B cell (primary cell): ENCODE measurements around the gene CYP26C1. TPM values are rescaled to one million over a fixed set of nuclear protein-coding genes. Genes with fewer than 3 reads are reported as not detected.

Experiments
- ATAC-seq: fragments of 200-7000 bp; cut with Tn5 transposase; one replicate; pipeline ENCODE4 v1.10.0; 2021; ENCODE audit warnings: low read depth, mild to moderate bottlenecking, moderate number of reproducible peaks, moderate library complexity
- CTCF ChIA-PET: fragments of 350-600 bp; sonication (Branson Sonifier 250); formaldehyde crosslinking; loops from one replicate; lab custom pipeline; 2021; ENCODE audit warnings: antibody characterized with exemption, inconsistent platforms; lab: Charles Lee
- POLR2A ChIA-PET: fragments of 350-600 bp; sonication (Branson Sonifier 250); formaldehyde crosslinking; loops from one replicate; lab custom pipeline; 2021; ENCODE audit warnings: antibody characterized with exemption; lab: Charles Lee
- DNase-seq: peaks from one replicate; pipeline ENCODE4 v3.0.0; 2013
- H2AFZ ChIP-seq: 2 replicates; pipeline ENCODE4 v1.6.1; 2012; ENCODE audit warnings: mild to moderate bottlenecking, low read depth, low read length; ENCODE audit not compliant: insufficient read depth, poor library complexity, severe bottlenecking
- H3K27ac ChIP-seq, 2 donors: 1 replicate in 1 of 2; 2 replicates in 1 of 2; pipeline ENCODE4 v1.5.1; 2012 to 2013; ENCODE audit warnings: low read length in 2 of 2, mild to moderate bottlenecking in 2 of 2, moderate library complexity in 1 of 2
- H3K27me3 ChIP-seq, 4 experiments: fragments of 200-600 bp in 1 of 4; sonication (generic) in 1 of 4; replicated peaks in 1 of 4; 1 replicate in 2 of 4; 2 replicates in 2 of 4; pipeline versions ENCODE4 v1.6.1 to v1.7.0; 2013 to 2016; ENCODE audit warnings: low read length in 3 of 4, mild to moderate bottlenecking in 2 of 4, mixed read lengths in 1 of 4, moderate library complexity in 1 of 4; ENCODE audit not compliant: insufficient read depth in 4 of 4, control insufficient read depth in 3 of 4; ENCODE audit errors: control extremely low read depth in 1 of 4
- H3K36me3 ChIP-seq, 2 experiments: replicated peaks in 1 of 2; 1 replicate in 1 of 2; 2 replicates in 1 of 2; pipeline versions ENCODE4 v1.6.1 to v1.7.1; 2013; ENCODE audit warnings: low read length in 1 of 2; ENCODE audit not compliant: insufficient read depth in 2 of 2, control insufficient read depth in 1 of 2; ENCODE audit errors: control extremely low read depth in 1 of 2, extremely low read depth in 1 of 2
- H3K4me1 ChIP-seq, 2 donors: fragments of 200-600 bp in 1 of 2; sonication (generic) in 1 of 2; 1 replicate in 1 of 2; 2 replicates in 1 of 2; pipeline versions ENCODE4 v1.5.1 to v1.6.1; 2013 to 2017; ENCODE audit warnings: low read length in 2 of 2; ENCODE audit not compliant: control insufficient read depth in 2 of 2, insufficient read depth in 2 of 2
- H3K4me2 ChIP-seq: replicated peaks from 2 replicates; pipeline ENCODE3; 2012; ENCODE audit warnings: mild to moderate bottlenecking, low read depth, low read length; ENCODE audit not compliant: poor library complexity, severe bottlenecking
- H3K4me3 ChIP-seq, 5 experiments: fragments of 200-600 bp in 1 of 5; sonication (generic) in 1 of 5; 1 replicate in 3 of 5; 2 replicates in 2 of 5; pipeline versions ENCODE4 v1.5.1 to v1.7.0; 2011 to 2016; ENCODE audit warnings: low read length in 4 of 5, mild to moderate bottlenecking in 4 of 5, low read depth in 2 of 5, control low read depth in 1 of 5, moderate library complexity in 1 of 5; ENCODE audit not compliant: insufficient read depth in 1 of 5; ENCODE audit errors: control extremely low read depth in 1 of 5, extremely low read depth in 1 of 5
- H3K79me2 ChIP-seq: fragments of 200-600 bp; sonication (generic); one replicate; pipeline ENCODE4 v1.6.0; 2016; ENCODE audit warnings: low read length; ENCODE audit not compliant: control insufficient read depth, insufficient read depth
- H3K9ac ChIP-seq: fragments of 200-600 bp; sonication (generic); 2 replicates; pipeline ENCODE4 v1.6.1; 2017; ENCODE audit warnings: mild to moderate bottlenecking, low read length, moderate library complexity
- H3K9me3 ChIP-seq, 3 donors: one replicate each; pipeline versions ENCODE4 v1.6.1 to v1.7.1; 2013; ENCODE audit warnings: low read length in 2 of 3; ENCODE audit not compliant: control insufficient read depth in 2 of 3, insufficient read depth in 1 of 3; ENCODE audit errors: control extremely low read depth in 1 of 3
- H4K20me1 ChIP-seq: 2 replicates; pipeline ENCODE4 v1.6.0; 2012; ENCODE audit warnings: mild to moderate bottlenecking, low read length; ENCODE audit not compliant: insufficient read depth, control insufficient read depth, poor library complexity, severe bottlenecking
- H3K27ac Mint-ChIP-seq: one replicate; pipeline ENCODE4 v1.8.0; 2021; ENCODE audit warnings: mixed read lengths
- H3K27me3 Mint-ChIP-seq: one replicate; pipeline ENCODE4 v1.8.0; 2021; ENCODE audit warnings: mixed read lengths
- H3K4me1 Mint-ChIP-seq: one replicate; pipeline ENCODE4 v1.8.0; 2021; ENCODE audit warnings: mixed read lengths
- H3K4me3 Mint-ChIP-seq: one replicate; pipeline ENCODE4 v1.8.0; 2021; ENCODE audit warnings: mixed read lengths
- H3K9me3 Mint-ChIP-seq: one replicate; pipeline ENCODE4 v1.8.0; 2022; ENCODE audit warnings: mixed read lengths; ENCODE audit not compliant: insufficient read depth
- CTCF ChIP-seq: fragments of 200-600 bp; IDR thresholded peaks from one replicate; pipeline ENCODE4 v1.8.0; 2022; ENCODE audit warnings: antibody characterized with exemption, mild to moderate bottlenecking
- EZH2 ChIP-seq: IDR thresholded peaks from 2 replicates; pipeline ENCODE4 v1.6.1; 2012; ENCODE audit warnings: borderline replicate concordance, low read depth, mild to moderate bottlenecking, moderate library complexity, low read length; ENCODE audit not compliant: insufficient read depth, poor library complexity, severe bottlenecking
- WGBS: methylation state at CpG from one replicate; pipeline ENCODE4 v1.1.5; 2013; ENCODE audit warnings: missing lambda C conversion rate; ENCODE audit not compliant: insufficient coverage; 5-methylcytosine and 5-hydroxymethylcytosine counted together
- intact Hi-C: fragments of 100-400 bp; cut with micrococcal nuclease; formaldehyde crosslinking; loops from one replicate; pipeline ENCODE4 v1.10.0; 2022
- polyA plus RNA-seq: library from polyadenylated mRNA; depleted of rRNA; stranded (reverse); fragments of >200 nt; gene quantifications from 2 replicates; pipeline ENCODE4 v1.2.3, GENCODE V29; 2012
- total RNA-seq, 2 donors: library from RNA; stranded (reverse); fragments of 120-200 nt in 1 of 2; gene quantifications; 1 replicate in 1 of 2; 2 replicates in 1 of 2; pipeline versions ENCODE4 v1.2.3 to v1.2.4, GENCODE V29; 2013 to 2022

CYP26C1 gene
- total and polyA plus RNA-seq, 2 donors (not counting 1 experiment from before 2014, with no cell fraction given): 0.01 to 0.57 TPM

GRCh38 chr10:93074597-93075368 lies 14.2 kb downstream of the CYP26C1 start:
- no peak overlapping the region for H3K27ac ChIP-seq
- H3K4me3 ChIP-seq: peak overlapping the region in 4 of 5 experiments; percentile 15 to 55 (median 45)
- Mint-ChIP-seq H3K4me3 (peak overlapping the region; percentile 88), H3K27me3 (peaks cover 62% of the 10 kb centered on the region), H3K9me3 (no peaks in the 10 kb centered on the region), H3K4me1 (peaks cover 38% of the 10 kb centered on the region), H3K27ac (no peak overlapping the region)
- intact Hi-C loops: loop anchor here (5.0 to 10.0 kb wide), 2 partner anchors 187 to 410 kb away; partner anchors contain the start of gene MYOF
- H3K27me3 ChIP-seq: peaks cover 0 to 70% (median 39%) of the 10 kb centered on the region in 4 experiments
- no peaks in the 10 kb centered on the region for H4K20me1 ChIP-seq
- ATAC-seq (no peak), DNase-seq (peak; percentile 52)
- ChIA-PET POLR2A (no interaction called here), CTCF (interaction anchor here (1.3 kb wide), 1 partner anchor 9 kb away, joined by 4 read pairs; no protein-coding TSS in a partner anchor)
- H3K9me3 ChIP-seq: peaks cover 0 to 10% (median 0%) of the 10 kb centered on the region in 3 donors
- H3K4me2 ChIP-seq: peak overlapping the region; percentile 79
- peak overlapping the region; percentile 35 for H3K9ac ChIP-seq
- H2AFZ ChIP-seq: peak overlapping the region; percentile 30
- H3K79me2 ChIP-seq: no peaks in the 10 kb centered on the region
- 4% methylated on average over 67 of the region's 67 CpGs for WGBS
- H3K4me1 ChIP-seq: peaks cover 38 to 40% of the 10 kb centered on the region in 2 donors
- no peaks in the 10 kb centered on the region for H3K36me3 ChIP-seq
- TF ChIP-seq CTCF: no peak
- peak; percentile 4 for TF ChIP-seq EZH2
